Measurements from ENCODE around the gene PTGS1.

GRCh38 chr9:122374885-122375420 is 4.1 kb downstream of the PTGS1 start:
- no peak for TF ChIP-seq ZNF274 (IDR thresholded peaks at IDR 0.05; ENCODE audit: low read depth, low read length)
- no peak for TF ChIP-seq YY1 (IDR thresholded peaks at IDR 0.05; ENCODE audit: insufficient read depth, insufficient read length)

All from NT2/D1 (cell line).